Osteoblast (primary cell): ENCODE measurements around the gene EN1. TPM values are rescaled to one million over a fixed set of nuclear protein-coding genes. Genes with fewer than 3 reads are reported as not detected.

ENCODE experiments used
- DNase-seq: peaks from one replicate; pipeline ENCODE4 v3.0.0; 2011; ENCODE audit warnings: low spot score, mixed read lengths; ENCODE audit not compliant: insufficient read length; ENCODE audit errors: missing footprints
- H2AFZ ChIP-seq: 2 replicates; pipeline ENCODE4 v1.6.0; 2011; ENCODE audit warnings: mild to moderate bottlenecking, low read length
- H3K27ac ChIP-seq: 2 replicates; pipeline ENCODE4 v1.5.1; 2011; ENCODE audit warnings: mild to moderate bottlenecking, low read depth, low read length, moderate library complexity
- H3K27me3 ChIP-seq: 2 replicates; pipeline ENCODE4 v1.6.0; 2012; ENCODE audit warnings: mild to moderate bottlenecking, control low read depth, inconsistent platforms, low read length, moderate library complexity; ENCODE audit not compliant: insufficient read depth
- H3K36me3 ChIP-seq: 2 replicates; pipeline ENCODE4 v1.5.1; 2011; ENCODE audit warnings: mild to moderate bottlenecking, low read length, control low read depth, moderate library complexity; ENCODE audit not compliant: insufficient read depth
- H3K4me1 ChIP-seq: 2 replicates; pipeline ENCODE4 v1.5.1; 2011; ENCODE audit warnings: mild to moderate bottlenecking, low read length, control low read depth, moderate library complexity; ENCODE audit not compliant: insufficient read depth
- H3K4me2 ChIP-seq: 2 replicates; pipeline ENCODE4 v1.6.0; 2011; ENCODE audit warnings: mild to moderate bottlenecking, low read length; ENCODE audit not compliant: insufficient read depth
- H3K4me3 ChIP-seq: fragments of 200-600 bp; sonication (generic); 3 replicates; pipeline ENCODE4 v1.5.1; 2012; ENCODE audit warnings: mild to moderate bottlenecking, low read length, inconsistent platforms; ENCODE audit not compliant: insufficient read depth
- H3K79me2 ChIP-seq: 2 replicates; pipeline ENCODE4 v1.6.0; 2012; ENCODE audit warnings: mild to moderate bottlenecking, low read length, control low read depth, inconsistent platforms; ENCODE audit not compliant: insufficient read depth
- H3K9me3 ChIP-seq: 2 replicates; pipeline ENCODE4 v1.5.1; 2011; ENCODE audit warnings: low read depth, low read length, control low read depth
- H4K20me1 ChIP-seq: 2 replicates; pipeline ENCODE4 v1.6.0; 2012; ENCODE audit warnings: mild to moderate bottlenecking, low read length, control low read depth; ENCODE audit not compliant: insufficient read depth
- total RNA-seq: library from RNA; depleted of rRNA; stranded (reverse); fragments of >200 nt; gene quantifications from 2 replicates; pipeline ENCODE4 v1.2.3, GENCODE V29; 2012
- TF ChIP-seq, protein P1 (sequence below): IDR thresholded peaks from 2 replicates; pipeline ENCODE4 v1.5.1; 2011; ENCODE audit warnings: mild to moderate bottlenecking, low read depth, low read length, moderate library complexity; ENCODE audit errors: extremely low read depth

The EN1 gene
- total RNA-seq, 1 donor, result 0.72 TPM

DNA sequence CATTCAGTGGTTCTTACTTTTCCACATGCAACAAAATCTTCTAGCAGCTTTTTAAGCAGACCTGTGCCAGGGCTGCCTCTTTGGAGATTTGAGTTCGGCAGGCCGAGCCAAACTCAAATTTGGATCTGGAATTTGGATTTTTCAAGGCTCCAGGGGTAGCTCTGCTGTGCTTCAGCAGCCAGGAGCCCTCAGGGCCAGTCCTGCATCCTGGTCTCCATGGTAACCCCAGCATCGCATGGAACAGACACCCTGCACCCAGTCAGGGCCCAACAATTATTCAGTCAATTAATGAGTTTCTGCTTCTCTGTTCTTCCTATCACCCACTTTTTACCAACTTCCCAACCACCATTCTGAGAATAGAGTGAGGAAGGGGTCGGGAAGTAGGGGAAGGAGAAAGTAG, 30.0 kb downstream of the EN1 start:
- Histone ChIP-seq H4K20me1 (no peaks in the 10 kb centered on the region), H3K4me2 (no peak overlapping the region), H2AFZ (no peak overlapping the region), H3K4me1 (no peaks in the 10 kb centered on the region), H3K9me3 (no peaks in the 10 kb centered on the region), H3K36me3 (no peaks in the 10 kb centered on the region), H3K27me3 (peaks cover 3% of the 10 kb centered on the region), H3K79me2 (no peaks in the 10 kb centered on the region), H3K4me3 (no peak overlapping the region), H3K27ac (no peak overlapping the region)
- TF ChIP-seq, protein P1, sequence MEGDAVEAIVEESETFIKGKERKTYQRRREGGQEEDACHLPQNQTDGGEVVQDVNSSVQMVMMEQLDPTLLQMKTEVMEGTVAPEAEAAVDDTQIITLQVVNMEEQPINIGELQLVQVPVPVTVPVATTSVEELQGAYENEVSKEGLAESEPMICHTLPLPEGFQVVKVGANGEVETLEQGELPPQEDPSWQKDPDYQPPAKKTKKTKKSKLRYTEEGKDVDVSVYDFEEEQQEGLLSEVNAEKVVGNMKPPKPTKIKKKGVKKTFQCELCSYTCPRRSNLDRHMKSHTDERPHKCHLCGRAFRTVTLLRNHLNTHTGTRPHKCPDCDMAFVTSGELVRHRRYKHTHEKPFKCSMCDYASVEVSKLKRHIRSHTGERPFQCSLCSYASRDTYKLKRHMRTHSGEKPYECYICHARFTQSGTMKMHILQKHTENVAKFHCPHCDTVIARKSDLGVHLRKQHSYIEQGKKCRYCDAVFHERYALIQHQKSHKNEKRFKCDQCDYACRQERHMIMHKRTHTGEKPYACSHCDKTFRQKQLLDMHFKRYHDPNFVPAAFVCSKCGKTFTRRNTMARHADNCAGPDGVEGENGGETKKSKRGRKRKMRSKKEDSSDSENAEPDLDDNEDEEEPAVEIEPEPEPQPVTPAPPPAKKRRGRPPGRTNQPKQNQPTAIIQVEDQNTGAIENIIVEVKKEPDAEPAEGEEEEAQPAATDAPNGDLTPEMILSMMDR, result no peak
- no peak for DNase-seq

DNA sequence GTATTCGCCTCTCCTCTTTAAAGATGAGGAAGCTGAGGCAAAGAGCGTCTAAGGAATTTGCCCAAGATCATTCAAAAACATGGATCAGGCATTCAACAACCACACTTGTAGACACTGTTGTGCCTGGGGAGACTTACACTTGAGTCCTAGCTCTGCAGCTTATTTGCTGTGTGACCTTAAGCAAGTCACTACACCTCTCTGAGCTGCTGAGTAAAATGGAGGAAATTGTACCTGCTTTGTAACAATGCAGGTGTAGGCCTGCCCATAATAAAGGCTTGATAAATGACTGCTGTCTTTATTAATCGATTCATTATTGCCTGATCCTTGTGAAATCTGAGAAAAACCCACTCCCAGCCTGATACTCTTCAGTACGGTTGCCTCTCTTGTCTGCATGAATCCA, 30.8 kb downstream of the EN1 start:
- Histone ChIP-seq H3K36me3 (no peaks in the 10 kb centered on the region), H3K27me3 (peaks cover 3% of the 10 kb centered on the region)

DNA sequence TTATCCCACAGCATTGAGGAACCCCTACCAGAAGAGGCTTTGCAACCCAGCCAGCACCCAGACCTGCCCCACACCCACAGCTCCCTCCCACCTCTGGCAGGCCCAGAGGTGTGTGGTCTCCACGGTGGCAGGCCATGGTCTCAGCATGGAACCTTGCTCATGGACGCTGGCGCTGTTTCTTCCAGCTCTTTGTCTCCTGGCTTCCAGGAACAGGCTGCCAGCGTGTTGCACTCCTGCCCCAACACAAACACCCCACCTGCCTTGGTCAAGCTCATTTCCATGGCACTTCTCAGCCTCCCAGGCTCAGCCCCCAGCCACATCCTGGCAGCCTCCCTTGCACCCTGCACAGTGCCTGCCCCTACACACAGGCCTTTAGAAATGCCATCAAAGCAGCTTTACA, 31.7 kb downstream of the EN1 start:
- H3K9me3 ChIP-seq, result no peaks in the 10 kb centered on the region
- no peak for DNase-seq
- H3K4me3 ChIP-seq, result no peak overlapping the region
- no peak overlapping the region for H2AFZ ChIP-seq
- no peaks in the 10 kb centered on the region for H3K36me3 ChIP-seq
- H3K4me1 ChIP-seq, result no peaks in the 10 kb centered on the region
- H3K79me2 ChIP-seq, result no peaks in the 10 kb centered on the region
- no peaks in the 10 kb centered on the region for H4K20me1 ChIP-seq
- TF ChIP-seq, protein P1, result no peak
- no peak overlapping the region for H3K4me2 ChIP-seq
- peaks cover 3% of the 10 kb centered on the region for H3K27me3 ChIP-seq
- H3K27ac ChIP-seq, result no peak overlapping the region

More for the DNA sequence above, 30.8 kb downstream of the EN1 start:
- Histone ChIP-seq H3K79me2 (no peaks in the 10 kb centered on the region), H2AFZ (no peak overlapping the region), H4K20me1 (no peaks in the 10 kb centered on the region), H3K9me3 (no peaks in the 10 kb centered on the region), H3K4me1 (no peaks in the 10 kb centered on the region), H3K27ac (no peak overlapping the region), H3K4me3 (no peak overlapping the region), H3K4me2 (no peak overlapping the region)
- DNase-seq, result no peak
- TF ChIP-seq, protein P1, result no peak

DNA sequence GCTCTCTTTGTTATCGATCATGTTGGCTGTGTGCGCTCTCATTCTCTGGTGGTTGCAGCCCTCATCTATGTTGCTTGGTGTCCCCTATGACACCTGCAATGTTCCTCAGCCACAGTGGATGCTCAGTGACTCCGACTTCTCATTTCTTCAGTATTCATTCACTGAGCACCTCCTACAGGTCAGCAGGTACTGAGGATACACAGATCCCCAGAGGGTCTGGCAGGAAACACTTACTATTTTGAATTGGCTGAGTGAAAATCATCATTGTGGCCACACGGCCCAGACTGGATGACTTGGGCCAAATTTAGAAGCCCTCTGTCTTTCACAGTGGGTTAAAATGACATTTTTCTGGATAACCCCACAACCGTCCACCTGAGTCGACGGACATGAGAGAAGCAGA, 32.1 kb downstream of the EN1 start:
- Histone ChIP-seq H3K27ac (no peak overlapping the region), H3K79me2 (no peaks in the 10 kb centered on the region), H3K27me3 (peaks cover 3% of the 10 kb centered on the region), H3K4me1 (no peaks in the 10 kb centered on the region), H2AFZ (no peak overlapping the region), H3K4me2 (no peak overlapping the region), H3K9me3 (no peaks in the 10 kb centered on the region), H4K20me1 (no peaks in the 10 kb centered on the region), H3K36me3 (no peaks in the 10 kb centered on the region), H3K4me3 (no peak overlapping the region)
- DNase-seq, result no peak
- TF ChIP-seq, protein P1, result no peak
